HS-5 (cell line): ENCODE data around the gene PNKD.

Source experiments
- DNase-seq: peaks from one replicate; pipeline ENCODE4 v3.0.0-alpha.2; 2012; ENCODE audit warnings: low read depth

Gene PNKD

DNA sequence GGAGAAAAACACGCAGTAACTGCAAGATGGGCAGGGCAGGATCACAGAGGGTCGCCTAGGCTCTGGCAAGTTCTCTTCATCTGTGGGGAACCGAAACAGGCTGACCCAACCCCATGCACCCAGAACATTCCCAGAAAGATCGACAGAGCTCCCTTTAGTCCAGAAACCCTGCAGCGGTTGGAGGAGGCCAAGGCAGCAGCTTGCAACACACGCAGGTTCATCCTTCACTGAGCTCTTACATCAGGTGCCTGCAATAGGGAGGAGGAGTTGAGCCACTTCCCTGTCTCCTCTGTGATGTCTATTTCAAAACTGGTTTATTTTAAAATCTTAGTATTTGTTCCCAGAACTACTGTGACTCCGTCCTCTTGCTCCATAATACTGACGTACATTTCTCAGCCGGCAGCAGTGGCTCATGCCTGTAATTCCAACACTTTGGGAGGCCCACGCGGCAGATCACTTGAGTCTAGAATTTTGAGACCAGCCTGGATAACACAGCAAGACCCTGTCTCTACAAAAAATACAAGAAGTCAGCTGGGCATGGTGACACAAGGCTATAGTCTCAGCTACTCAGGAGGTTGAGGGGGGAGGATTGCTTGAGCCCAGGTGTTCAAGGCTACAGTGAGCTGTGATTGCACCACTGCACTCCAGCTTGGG is 100.2 kb downstream of the PNKD start:
- no peak for DNase-seq

DNA sequence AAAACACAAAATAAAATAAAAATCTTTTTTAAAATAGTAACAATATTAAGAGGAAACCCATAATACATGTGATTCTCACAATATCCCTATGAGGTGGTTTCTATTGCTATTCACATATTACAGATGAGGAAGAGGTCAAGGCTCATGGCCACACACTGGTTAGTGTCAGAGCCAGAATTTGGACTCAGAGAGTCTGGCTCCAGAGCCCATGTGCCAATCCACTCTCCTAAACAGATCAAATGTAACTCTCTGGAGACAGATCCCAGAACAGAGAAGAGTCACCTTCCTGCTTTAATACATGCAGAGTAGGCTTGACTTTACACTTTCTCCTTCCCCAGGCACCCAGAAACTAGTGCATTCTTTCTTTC is 101.6 kb downstream of the PNKD start:
- DNase-seq, result no peak

DNA sequence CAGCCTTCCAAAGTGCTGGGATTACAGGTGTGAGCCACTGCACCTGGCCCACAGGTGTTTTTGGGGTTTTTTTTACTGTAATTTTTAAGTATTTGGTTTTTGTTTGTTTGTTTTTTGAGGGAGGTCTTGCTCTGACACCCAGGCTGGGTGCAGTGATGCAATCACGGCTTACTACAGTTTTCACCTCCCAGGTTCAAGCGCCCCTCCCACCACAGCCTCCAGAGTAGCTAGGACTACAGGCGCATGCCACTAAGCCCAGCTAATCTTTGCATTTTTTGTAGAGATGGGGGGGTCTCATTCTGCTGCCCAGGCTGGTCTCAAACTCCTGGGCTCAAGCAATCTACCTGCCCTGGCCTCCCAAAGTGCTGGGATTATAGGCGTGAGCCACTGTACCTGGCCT is 104.5 kb downstream of the PNKD start:
- no peak for DNase-seq

DNA sequence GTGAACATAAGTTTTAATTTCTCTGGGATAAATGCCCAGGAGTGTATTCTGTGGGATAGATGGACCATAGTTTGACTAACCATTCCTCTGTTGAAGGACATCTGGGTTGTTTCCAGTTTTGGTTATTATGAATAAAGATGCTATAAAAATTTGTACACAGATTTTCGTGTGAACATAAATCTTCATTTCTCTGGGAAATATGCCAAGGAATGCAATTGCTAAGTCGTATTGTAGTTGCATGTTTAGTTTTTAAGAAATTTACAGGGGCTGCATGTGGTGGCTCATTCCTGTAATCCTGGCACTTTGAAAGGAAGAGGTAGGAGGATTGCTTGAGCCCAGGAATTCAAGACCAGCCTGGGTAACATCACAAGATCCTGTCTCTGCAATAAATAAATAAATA is 104.9 kb downstream of the PNKD start:
- DNase-seq, result peak; percentile 40

DNA sequence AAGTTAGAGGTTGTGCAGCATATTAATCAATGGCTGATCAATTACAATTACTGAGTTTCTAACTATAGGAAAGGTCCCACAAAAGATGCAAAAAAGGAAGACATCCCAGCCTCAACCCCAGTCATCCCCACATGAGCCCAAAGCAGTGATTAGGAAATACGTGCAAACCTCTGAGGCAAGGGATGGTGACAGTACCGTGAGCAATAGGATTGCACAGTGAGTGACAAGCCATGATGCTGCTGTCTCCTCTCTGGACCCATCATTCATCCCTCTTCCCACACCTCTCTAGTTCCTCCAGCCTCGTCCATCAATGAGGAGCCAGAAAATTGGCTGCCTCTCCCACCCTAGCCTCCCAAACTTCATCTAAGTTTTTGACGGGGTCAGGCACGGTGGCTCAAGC is 107.7 kb downstream of the PNKD start:
- no peak for DNase-seq

DNA sequence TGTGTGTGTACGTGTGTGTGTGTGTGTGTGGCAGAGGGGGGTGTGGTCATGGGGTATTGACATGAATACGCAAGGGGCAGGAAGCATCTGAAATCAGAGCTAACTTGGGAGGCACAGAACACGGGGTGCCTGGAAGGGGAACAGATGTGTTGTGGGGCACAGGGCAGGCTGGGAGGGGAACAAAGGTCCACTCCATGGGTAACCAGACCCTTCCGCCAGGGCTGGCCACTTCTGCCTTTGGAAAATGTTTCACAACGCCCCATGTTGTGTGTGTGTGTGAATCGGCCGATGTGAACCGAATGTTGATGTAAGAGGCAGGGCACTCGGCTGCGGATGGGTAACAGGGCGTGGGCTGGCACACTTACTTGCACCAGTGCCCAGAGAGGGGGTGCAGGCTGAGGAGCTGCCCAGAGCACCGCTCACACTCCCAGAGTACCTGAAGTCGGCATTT is 111.6 kb downstream of the PNKD start, which contains the start of gene SLC11A1:
Gene SLC11A1 (plus strand): TSS at position 358 of the 451 bp plus-strand sequence. CDS start 96 bp downstream, outside the sequence.
- no peak for DNase-seq

DNA sequence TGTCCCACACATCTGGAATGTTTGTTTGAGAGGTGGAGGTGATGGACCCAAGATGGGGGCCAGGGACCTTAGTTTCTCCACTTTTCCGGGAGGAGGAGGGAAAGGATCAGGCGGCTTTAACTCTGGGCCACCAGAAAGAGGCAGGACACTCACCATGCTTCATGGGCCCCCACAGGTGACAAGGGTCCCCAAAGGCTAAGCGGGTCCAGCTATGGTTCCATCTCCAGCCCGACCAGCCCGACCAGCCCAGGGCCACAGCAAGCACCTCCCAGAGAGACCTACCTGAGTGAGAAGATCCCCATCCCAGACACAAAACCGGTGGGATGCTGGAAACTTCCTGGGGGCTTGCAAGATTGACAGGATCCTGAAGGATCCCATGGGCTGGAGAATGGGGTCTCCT is 112.5 kb downstream of the PNKD start:
- DNase-seq, result no peak

DNA sequence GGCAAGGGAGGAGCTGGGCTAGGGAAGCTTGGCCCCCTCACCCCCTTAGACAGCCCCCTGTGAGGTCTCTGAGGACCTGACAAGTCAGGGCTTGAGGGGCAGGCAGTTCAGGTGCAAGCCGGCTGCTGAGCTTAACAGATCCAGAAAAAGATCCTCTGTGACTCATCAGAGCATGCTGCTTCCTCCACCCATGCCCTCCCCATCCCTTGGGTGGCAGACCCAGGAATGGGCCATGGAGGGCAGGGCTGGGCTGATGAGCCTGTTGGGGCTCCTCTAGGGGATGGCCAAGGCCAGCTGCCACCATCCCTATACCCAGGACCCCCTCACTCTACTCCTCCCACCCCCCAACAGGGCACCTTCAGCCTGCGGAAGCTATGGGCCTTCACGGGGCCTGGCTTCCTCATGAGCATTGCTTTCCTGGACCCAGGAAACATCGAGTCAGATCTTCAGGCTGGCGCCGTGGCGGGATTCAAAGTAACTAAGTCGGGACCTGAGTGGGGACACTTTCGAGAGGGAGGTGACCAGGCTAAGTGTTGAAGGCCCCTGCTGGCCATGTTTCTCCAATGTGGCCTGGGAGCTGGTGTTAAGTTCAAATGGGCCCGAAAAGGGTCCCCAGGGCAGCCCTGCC is 113.7 kb downstream of the PNKD start:
- DNase-seq, result no peak

DNA sequence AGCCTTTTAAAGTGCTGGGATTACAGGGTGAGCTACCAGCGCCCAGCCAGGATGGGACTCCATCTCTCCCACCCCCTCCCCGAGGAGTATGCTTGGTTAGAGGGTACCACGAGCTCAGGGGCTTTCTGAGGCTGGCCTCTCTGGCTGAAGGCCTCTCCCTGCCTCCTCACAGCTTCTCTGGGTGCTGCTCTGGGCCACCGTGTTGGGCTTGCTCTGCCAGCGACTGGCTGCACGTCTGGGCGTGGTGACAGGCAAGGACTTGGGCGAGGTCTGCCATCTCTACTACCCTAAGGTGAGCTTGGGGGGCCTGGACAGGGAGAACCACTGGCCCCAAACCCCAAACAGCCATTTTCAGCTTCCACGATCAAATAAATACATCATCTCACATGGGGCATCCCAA is 114.7 kb downstream of the PNKD start:
- DNase-seq, result no peak

DNA sequence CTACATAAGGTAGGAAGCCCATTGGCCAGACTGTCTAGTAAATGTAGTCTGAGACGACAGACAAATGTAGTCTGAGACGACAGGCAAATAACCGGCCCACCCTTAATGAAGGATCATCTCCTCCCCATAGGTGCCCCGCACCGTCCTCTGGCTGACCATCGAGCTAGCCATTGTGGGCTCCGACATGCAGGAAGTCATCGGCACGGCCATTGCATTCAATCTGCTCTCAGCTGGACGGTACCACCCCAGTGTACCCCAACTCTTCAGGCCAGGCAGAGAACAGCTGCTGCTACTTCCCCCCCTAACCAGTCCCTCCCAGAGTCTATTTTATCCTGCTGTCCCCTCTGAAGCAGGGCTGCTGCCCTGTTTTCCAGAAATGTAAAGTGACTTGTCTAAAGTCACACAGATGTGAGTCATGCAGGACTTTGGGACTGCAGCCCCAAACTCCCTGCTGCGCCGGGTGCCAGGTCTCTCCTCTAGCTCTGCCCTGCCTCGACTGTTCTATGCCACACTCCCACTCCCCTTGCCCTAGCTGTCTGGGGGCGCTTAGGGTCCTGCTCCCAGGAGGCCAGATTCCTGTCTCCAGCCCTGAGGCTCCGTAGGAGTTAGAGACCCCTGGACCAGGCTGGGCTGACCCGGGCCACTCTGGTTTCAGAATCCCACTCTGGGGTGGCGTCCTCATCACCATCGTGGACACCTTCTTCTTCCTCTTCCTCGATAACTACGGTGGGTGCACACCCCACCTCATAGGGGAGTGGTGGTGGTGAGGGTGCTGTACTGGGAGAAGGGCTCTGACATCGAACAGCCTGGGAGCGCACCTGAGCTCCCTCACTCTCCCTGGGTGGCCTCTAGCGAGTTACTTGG is 116.4 kb downstream of the PNKD start:
- DNase-seq, result no peak

DNA sequence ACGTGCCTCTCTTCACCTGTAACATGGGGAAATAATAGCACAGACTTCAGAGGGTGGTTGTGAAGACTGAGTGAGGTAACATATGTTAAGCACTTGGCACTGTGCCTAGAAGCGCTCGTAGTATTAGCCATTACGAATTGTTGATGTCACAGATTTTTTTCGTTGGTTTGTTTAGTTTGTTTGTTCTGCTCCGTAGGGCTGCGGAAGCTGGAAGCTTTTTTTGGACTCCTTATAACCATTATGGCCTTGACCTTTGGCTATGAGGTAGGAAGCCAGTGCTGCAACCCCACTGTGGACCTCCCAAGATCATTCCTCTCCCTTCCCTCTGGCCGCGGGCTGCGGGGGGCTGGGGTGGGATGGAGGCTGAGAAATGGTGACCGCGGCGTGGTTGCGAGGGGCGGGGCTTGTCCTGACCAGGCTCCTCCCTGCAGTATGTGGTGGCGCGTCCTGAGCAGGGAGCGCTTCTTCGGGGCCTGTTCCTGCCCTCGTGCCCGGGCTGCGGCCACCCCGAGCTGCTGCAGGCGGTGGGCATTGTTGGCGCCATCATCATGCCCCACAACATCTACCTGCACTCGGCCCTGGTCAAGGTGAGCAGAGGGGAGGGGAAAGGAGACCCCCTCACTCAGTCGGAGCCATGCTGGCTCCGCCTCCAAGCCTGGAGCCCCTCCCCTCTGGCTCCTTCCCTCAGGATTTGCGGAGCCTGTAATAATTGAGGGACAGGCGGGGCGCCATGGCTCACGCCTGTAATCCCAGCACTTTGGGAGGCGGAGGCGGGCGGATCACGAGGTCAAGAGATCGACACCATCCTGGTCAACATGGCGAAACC is 117.3 kb downstream of the PNKD start:
- DNase-seq, result no peak

DNA sequence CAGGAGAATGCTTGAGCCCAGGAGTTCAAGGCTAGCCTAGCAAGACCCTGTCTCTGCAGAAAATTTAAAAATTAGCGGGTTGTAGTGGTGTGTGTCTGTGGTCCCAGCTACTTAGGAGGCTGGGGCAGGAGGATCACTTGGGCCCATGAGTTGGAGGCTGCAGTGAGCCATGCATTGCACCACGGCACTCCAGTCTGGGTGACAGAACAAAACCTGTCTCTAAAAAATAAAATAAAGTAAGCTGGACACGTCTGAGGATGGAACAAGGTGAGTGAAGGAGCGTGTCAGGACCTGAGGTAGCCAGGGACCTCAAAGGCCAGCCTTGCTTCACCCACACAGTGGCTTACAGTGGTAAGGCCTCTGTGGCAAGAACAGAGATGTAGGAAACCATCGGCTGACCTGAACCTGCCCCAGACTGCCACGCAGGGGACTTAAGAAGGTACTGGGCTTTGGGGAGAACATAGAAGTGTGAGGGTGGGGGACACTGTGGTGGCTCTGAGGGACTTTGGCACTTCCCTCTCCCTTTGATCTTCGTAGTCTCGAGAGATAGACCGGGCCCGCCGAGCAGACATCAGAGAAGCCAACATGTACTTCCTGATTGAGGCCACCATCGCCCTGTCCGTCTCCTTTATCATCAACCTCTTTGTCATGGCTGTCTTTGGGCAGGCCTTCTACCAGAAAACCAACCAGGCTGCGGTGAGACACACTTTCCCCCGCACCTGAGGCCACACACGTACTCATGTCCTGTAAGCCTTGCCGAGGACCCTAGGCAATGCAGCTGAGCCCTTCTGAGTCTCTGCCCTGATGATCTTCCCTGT is 119.2 kb downstream of the PNKD start:
- no peak for DNase-seq

DNA sequence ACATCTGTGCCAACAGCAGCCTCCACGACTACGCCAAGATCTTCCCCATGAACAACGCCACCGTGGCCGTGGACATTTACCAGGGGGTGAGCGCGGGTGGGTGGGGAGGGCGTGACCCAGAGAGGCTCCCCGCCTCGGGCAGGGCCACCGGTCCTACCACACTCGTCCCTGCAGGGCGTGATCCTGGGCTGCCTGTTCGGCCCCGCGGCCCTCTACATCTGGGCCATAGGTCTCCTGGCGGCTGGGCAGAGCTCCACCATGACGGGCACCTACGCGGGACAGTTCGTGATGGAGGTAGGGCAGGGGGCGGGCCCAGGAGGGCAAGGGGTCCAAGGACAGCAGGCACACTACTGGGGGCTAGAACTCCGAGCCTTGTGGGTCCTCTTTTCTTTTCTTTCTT is 120.9 kb downstream of the PNKD start:
- DNase-seq, result no peak

DNA sequence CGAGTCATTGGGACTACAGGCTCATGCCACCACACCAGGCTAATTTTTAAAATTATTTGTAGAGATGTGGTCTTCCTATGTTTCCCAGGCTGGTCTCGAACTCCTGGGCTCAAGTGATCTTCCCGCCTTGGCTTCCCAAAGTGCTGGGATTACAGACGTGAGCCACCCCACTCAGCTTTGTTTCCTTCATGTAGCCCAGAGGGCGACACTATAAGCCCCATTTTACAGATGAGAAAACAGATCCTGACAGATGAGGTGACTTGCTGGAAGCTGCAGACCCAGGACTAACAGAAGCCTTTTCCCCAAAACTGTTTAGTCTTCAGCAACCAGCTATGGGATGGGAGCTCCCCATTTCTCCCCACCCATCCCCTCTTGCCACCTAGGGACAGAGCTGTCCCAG is 122.1 kb downstream of the PNKD start:
- no peak for DNase-seq

DNA sequence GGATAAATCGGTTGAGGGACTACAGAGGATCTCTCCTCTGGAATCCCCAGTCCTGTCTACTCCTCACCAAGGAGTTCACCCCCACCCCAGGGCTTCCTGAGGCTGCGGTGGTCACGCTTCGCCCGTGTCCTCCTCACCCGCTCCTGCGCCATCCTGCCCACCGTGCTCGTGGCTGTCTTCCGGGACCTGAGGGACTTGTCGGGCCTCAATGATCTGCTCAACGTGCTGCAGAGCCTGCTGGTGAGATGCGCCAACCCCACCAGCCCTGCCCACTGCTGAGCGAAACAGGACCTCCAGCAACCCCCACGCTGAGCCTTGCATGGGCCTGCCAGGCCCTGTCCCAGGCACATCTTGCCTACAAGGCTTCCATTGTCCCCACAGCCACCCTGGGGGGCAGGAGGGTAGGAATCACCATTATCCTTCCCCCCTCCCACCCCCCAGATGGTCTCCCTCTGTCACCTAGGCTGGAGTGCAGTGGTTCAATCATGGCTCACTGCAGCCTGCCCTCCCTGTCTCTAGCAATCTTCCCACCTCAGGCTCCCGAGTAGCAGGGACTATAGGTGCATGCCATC is 122.7 kb downstream of the PNKD start:
- DNase-seq, result no peak

DNA sequence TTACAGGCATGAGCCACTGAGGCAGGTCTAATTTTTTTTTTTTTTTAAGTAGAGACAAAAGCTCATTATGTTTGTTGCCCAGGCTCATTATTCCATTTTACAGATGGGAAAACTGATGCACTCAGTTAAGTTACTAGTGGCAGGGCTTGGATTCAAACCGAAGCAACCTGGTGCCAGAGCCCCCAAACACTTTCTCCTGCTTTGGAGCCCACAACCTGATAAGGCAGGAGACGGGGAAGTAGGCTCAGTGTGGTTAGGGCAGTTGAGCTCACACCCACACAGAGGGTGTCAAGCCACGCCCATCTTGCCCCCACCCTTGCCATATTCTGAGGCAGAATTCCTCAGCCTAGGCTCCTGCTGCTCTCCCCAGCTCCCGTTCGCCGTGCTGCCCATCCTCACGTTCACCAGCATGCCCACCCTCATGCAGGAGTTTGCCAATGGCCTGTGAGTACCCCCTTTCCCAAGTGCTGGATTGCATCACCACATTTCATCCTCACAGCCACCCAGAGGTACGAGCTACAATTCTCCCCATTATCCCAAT is 123.5 kb downstream of the PNKD start:
- DNase-seq, result no peak

DNA sequence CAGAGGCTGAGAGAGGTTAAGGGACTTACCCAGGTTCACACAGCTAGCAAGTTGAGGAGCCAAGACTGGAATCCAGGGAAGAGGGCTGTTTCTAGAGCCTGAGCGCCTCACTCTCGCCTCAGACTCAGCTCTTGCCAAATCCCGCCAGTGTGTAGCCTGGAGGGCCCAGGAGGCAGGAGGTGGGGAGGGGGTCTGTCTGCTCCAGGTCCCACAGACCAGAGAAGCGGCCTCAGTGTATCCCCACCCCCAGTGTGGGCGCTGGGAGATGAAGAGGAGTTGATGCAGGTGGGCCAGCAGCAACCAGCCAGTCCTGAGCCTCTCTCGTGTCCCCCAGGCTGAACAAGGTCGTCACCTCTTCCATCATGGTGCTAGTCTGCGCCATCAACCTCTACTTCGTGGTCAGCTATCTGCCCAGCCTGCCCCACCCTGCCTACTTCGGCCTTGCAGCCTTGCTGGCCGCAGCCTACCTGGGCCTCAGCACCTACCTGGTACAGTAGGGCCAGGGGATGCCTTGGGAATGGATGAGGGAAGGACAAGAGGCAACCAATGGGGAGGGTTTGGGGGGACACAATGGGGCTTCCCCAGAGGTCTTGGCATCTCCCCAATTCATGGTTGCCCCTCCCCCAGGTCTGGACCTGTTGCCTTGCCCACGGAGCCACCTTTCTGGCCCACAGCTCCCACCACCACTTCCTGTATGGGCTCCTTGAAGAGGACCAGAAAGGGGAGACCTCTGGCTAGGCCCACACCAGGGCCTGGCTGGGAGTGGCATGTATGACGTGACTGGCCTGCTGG is 124.2 kb downstream of the PNKD start:
- DNase-seq, result no peak

DNA sequence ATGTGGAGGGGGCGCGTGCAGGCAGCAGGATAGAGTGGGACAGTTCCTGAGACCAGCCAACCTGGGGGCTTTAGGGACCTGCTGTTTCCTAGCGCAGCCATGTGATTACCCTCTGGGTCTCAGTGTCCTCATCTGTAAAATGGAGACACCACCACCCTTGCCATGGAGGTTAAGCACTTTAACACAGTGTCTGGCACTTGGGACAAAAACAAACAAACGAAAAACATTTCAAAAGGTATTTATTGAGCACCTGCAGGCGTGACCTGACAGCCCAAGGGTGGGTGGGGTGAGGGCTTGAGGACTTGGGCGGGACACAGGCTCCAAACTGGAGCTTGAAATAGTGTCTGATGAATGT is 124.7 kb downstream of the PNKD start:
- DNase-seq, result no peak

DNA sequence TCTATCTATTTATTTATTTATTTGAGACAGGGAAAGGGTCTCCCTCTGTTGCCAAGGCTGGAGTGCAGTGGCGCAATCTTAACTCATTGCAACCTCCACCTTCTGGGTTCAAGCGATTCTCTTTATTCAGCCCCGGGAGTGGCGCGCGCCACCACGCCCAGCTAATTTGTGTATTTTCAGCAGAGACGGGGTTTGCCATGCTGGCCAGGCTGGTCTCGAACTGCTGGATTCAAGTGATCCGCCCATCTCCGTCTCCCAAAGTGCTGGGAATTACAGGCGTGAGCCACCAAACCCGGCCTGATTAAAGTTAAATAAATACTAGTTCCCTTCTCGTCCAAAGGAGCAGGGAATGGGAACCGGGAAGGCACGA is 125.1 kb downstream of the PNKD start:
- no peak for DNase-seq
